Neuronal stem cell (in vitro differentiated cells): ENCODE data around the gene TYMP.
A peak's percentile ranks its signal among the peaks of the same experiment; 100 is the strongest.

Source experiments
- DNase-seq: peaks from one replicate; pipeline ENCODE4 v3.0.0-alpha.2; 2013; ENCODE audit warnings: low spot score
- H2AFZ ChIP-seq: one replicate; pipeline ENCODE4 v1.6.1; 2013; ENCODE audit warnings: mild to moderate bottlenecking, low read length, inconsistent platforms
- H2AK5ac ChIP-seq: 2 replicates; pipeline ENCODE4 v1.6.1; 2013; ENCODE audit warnings: low read depth, mild to moderate bottlenecking, inconsistent platforms, low read length, moderate library complexity, mixed read lengths
- H2BK120ac ChIP-seq: 2 replicates; pipeline ENCODE4 v1.6.1; 2013; ENCODE audit warnings: low read depth, mild to moderate bottlenecking, inconsistent platforms, low read length, moderate library complexity, mixed read lengths
- H2BK12ac ChIP-seq: one replicate; pipeline ENCODE4 v1.6.1; 2013; ENCODE audit warnings: low read length, inconsistent platforms
- H2BK15ac ChIP-seq: 2 replicates; pipeline ENCODE4 v1.6.1; 2013; ENCODE audit warnings: mild to moderate bottlenecking, low read length, inconsistent platforms, mixed read lengths
- H2BK5ac ChIP-seq: one replicate; pipeline ENCODE4 v1.6.1; 2013; ENCODE audit warnings: inconsistent platforms, mild to moderate bottlenecking, low read length, moderate library complexity
- H3K14ac ChIP-seq: one replicate; pipeline ENCODE4 v1.6.1; 2013; ENCODE audit warnings: low read length, inconsistent platforms
- H3K18ac ChIP-seq: 2 replicates; pipeline ENCODE4 v1.6.1; 2013; ENCODE audit warnings: low read length, inconsistent platforms
- H3K23ac ChIP-seq: 2 replicates; pipeline ENCODE4 v1.6.1; 2013; ENCODE audit warnings: low read depth, mild to moderate bottlenecking, mixed read lengths, low read length, inconsistent platforms; ENCODE audit not compliant: poor library complexity
- H3K27ac ChIP-seq: replicated peaks from 3 replicates; pipeline ENCODE4 v1.5.1; 2013; ENCODE audit warnings: low read length, inconsistent platforms
- H3K27me3 ChIP-seq, 3 experiments: 2 replicates each; pipeline ENCODE4 v1.6.1; 2013; ENCODE audit warnings: low read length in 3 of 3, mild to moderate bottlenecking in 2 of 3, inconsistent platforms in 1 of 3, low read depth in 1 of 3, mixed read lengths in 1 of 3, moderate library complexity in 1 of 3; ENCODE audit not compliant: control insufficient read depth in 3 of 3, insufficient read depth in 3 of 3
- H3K36me3 ChIP-seq, 2 donors: replicated peaks in 1 of 2; 2 replicates each; pipeline ENCODE4 v1.6.1; 2013; ENCODE audit warnings: low read length in 2 of 2; ENCODE audit not compliant: control insufficient read depth in 2 of 2, insufficient read depth in 2 of 2
- H3K4ac ChIP-seq: 2 replicates; pipeline ENCODE4 v1.6.1; 2013; ENCODE audit warnings: inconsistent platforms, mild to moderate bottlenecking, low read length, moderate library complexity
- H3K4me1 ChIP-seq, 2 donors: 1 replicate in 1 of 2; 2 replicates in 1 of 2; pipeline ENCODE4 v1.6.1; 2013; ENCODE audit warnings: low read length in 2 of 2, low read depth in 1 of 2; ENCODE audit not compliant: control insufficient read depth in 2 of 2, insufficient read depth in 1 of 2
- H3K4me2 ChIP-seq: one replicate; pipeline ENCODE4 v1.6.1; 2013; ENCODE audit warnings: mild to moderate bottlenecking, low read length, inconsistent platforms; ENCODE audit not compliant: insufficient read depth, poor library complexity, severe bottlenecking
- H3K4me3 ChIP-seq, 2 donors: 2 replicates each; pipeline ENCODE4 v1.5.1; 2013; ENCODE audit warnings: low read length in 2 of 2, mild to moderate bottlenecking in 2 of 2, inconsistent platforms in 1 of 2, moderate library complexity in 1 of 2
- H3K79me1 ChIP-seq: one replicate; pipeline ENCODE4 v1.6.1; 2013; ENCODE audit warnings: low read depth, mild to moderate bottlenecking, inconsistent platforms, low read length, moderate library complexity
- H3K9ac ChIP-seq: one replicate; pipeline ENCODE4 v1.6.1; 2013; ENCODE audit warnings: mild to moderate bottlenecking, low read depth, low read length, inconsistent platforms; ENCODE audit not compliant: poor library complexity
- H3K9me3 ChIP-seq, 2 donors: replicated peaks in 1 of 2; 2 replicates each; pipeline versions ENCODE3 to v1.6.1; 2013; ENCODE audit warnings: low read length in 2 of 2, mild to moderate bottlenecking in 2 of 2, inconsistent platforms in 1 of 2, low read depth in 1 of 2, mixed read lengths in 1 of 2, moderate library complexity in 1 of 2; ENCODE audit not compliant: control insufficient read depth in 2 of 2, insufficient read depth in 1 of 2
- H4K8ac ChIP-seq: one replicate; pipeline ENCODE4 v1.6.1; 2013; ENCODE audit warnings: low read depth, mild to moderate bottlenecking, inconsistent platforms, low read length, moderate library complexity
- H4K91ac ChIP-seq: one replicate; pipeline ENCODE4 v1.6.1; 2013; ENCODE audit warnings: low read length, low read depth, mild to moderate bottlenecking, inconsistent platforms; ENCODE audit not compliant: poor library complexity
- WGBS, 2 donors: extraction: QIAGEN DNeasy Blood & Tissue Kit; methylation state at CpG; one replicate each; pipeline ENCODE4 v1.1.7; 2013; ENCODE audit warnings: missing lambda C conversion rate in 2 of 2, mixed read lengths in 1 of 2; ENCODE audit not compliant: insufficient read length in 2 of 2, insufficient replicate concordance in 1 of 2; ENCODE audit errors: extremely low coverage in 2 of 2; 5-methylcytosine and 5-hydroxymethylcytosine counted together

Gene TYMP

DNA sequence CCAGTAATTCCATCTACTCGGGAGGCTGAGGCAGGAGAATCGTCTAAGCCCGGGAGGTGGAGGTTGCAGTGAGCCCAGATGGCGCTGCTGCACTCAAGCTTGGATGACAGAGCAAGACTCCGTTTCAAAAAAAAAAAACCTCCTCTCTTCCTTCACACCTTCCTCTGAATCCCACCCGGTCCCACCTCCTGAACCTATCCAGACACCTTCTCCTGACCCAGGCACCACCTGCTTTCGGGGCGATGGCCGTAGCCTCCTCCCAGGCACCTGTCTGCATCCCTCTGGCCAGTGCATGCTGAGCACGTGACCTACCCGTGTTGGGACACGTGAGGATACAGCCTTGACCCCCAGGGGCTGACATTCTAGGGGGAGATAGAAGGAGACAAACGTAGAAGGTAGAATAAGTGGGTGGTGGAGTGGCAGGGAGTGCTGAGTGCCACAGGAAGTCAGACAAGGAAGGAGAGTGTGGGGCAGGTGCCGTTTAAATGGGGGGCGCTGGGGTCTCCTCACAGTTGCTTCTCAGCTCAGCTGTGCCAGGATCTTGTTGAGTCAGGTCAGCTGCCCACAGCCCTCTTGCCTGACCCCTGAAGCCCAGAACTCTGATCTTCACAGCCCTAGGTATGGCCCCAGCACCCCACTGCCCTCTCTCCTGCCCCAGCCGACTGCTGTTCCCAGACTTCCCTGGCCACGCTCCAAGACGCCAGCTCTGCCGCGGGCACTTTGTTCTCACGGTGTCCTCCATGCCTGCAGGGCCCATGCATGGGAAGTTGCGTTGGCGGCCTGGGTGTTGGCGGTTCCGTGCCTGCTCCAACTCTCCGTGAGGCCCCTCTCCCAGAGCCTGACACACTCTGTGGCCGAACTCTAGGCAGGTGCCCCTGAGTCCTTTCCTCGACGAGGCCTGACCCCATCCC lies 44.3 kb downstream of the TYMP start:
- Histone ChIP-seq H3K4me3 (no peak overlapping the region), H3K36me3 (no peaks in the 10 kb centered on the region), H2BK12ac (no peak overlapping the region), H3K14ac (no peak overlapping the region), H3K27ac (no peak overlapping the region), H2BK15ac (no peak overlapping the region), H2BK5ac (no peak overlapping the region), H3K9ac (peak overlapping the region; percentile 30), H3K18ac (peak overlapping the region; percentile 53), H3K4me1 (peaks cover 0 to 2% of the 10 kb centered on the region in 2 donors), H3K79me1 (peaks cover 4% of the 10 kb centered on the region), H3K27me3 (peaks cover 0 to 64% (median 7%) of the 10 kb centered on the region in 3 experiments), H4K8ac (no peak overlapping the region), H3K4ac (no peak overlapping the region), H3K23ac (no peak overlapping the region), H2AFZ (no peak overlapping the region), H2BK120ac (no peak overlapping the region), H4K91ac (no peak overlapping the region), H3K9me3 (no peaks in the 10 kb centered on the region), H2AK5ac (peak overlapping the region; percentile 74), H3K4me2 (no peak overlapping the region)
- DNase-seq, result no peak
- no CpG with 5 or more reads among the region's 29 CpGs for WGBS, 2 donors

DNA sequence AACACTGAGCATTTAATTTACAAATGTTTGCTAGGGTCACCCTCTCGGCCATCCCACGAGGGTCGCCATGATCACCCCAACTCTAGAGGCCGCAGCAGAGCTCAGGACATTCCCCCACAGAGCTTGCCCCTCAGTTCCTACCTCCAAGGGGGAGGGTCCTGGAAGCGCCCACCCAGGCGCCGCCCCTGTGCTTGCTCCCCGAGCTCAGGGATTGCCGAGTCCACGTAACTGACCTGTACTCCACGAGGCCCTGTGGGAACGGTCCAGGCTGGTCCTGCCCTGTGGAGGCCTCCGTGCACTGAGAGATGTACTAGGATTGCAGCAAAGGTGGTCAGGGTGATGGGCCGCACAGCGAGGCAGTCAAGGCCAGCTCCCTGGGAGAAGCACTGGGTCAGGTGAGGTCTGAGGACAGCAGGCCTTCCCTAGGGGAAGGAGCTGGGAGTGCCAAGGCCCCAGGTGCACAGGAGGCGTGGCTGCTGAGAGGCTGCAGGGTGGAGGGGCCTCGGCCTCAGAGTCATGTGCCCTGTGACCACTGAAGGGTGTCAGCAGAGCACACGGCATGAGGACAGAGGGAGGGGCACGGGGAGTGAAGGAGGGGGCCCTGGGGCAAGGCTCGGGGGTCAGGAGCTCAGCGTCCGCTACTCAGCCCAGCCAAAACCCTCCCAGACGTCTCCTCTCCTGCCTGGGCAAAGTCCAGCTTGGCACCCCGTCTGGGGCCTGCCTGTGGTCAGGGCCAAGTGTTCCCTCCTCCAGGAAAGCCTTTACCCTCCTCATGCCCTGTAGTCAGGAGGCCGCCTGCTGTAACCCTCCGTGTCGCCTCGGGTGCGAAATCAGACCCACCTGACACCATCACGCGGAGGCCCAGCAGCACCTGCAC lies 45.6 kb downstream of the TYMP start:
- peak overlapping the region in 1 of 2 donors; percentile 40 for H3K4me3 ChIP-seq
- no peaks in the 10 kb centered on the region for H3K36me3 ChIP-seq
- H2BK15ac ChIP-seq, result no peak overlapping the region
- H3K4ac ChIP-seq, result no peak overlapping the region
- H3K79me1 ChIP-seq, result peaks cover 4% of the 10 kb centered on the region
- peak overlapping the region; percentile 65 for H3K23ac ChIP-seq
- peak overlapping the region; percentile 81 for H2AK5ac ChIP-seq
- H3K9me3 ChIP-seq, result peaks cover 0 to 4% of the 10 kb centered on the region in 2 donors
- no peak overlapping the region for H4K91ac ChIP-seq
- H3K27me3 ChIP-seq, result peaks cover 3 to 75% (median 16%) of the 10 kb centered on the region in 3 experiments
- H3K4me1 ChIP-seq, result peaks cover 0 to 2% of the 10 kb centered on the region in 2 donors
- H2BK120ac ChIP-seq, result no peak overlapping the region
- no peak overlapping the region for H4K8ac ChIP-seq
- no peak overlapping the region for H3K27ac ChIP-seq
- no peak overlapping the region for H3K4me2 ChIP-seq
- no peak for DNase-seq
- H2BK5ac ChIP-seq, result no peak overlapping the region
- no peak overlapping the region for H2AFZ ChIP-seq
- peak overlapping the region; percentile 28 for H3K18ac ChIP-seq
- peak overlapping the region; percentile 73 for H2BK12ac ChIP-seq
- no CpG with 5 or more reads among the region's 31 CpGs for WGBS, 2 donors
- H3K9ac ChIP-seq, result peak overlapping the region; percentile 50
- H3K14ac ChIP-seq, result no peak overlapping the region

DNA sequence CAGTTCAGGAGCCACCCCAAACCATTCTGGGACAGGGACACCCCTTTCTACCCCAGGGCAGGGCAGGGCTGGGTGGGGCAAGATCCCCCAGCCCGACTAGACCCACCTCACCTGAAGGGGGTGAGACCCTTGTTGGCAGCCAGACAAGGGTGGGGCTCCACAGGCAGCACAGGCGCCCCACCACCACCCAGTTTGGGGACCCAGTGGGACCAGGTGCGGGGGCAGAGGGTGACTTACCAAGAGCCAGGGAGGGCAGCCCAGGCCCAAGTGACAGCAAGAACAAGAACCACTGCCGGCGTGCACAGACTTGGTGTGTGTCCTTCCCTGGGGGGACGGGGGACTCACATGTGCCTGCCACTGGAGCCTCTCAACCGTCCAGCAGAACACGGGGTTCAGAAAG lies 46.3 kb downstream of the TYMP start:
- peaks cover 0 to 2% of the 10 kb centered on the region in 2 donors for H3K4me1 ChIP-seq
- no peak overlapping the region for H3K4ac ChIP-seq
- no peak overlapping the region for H4K8ac ChIP-seq
- H3K9ac ChIP-seq, result no peak overlapping the region
- peaks cover 3 to 79% (median 16%) of the 10 kb centered on the region in 3 experiments for H3K27me3 ChIP-seq
- WGBS, 2 donors, result no CpG with 5 or more reads among the region's 8 CpGs
- H2BK5ac ChIP-seq, result no peak overlapping the region
- H3K14ac ChIP-seq, result no peak overlapping the region
- H3K4me2 ChIP-seq, result no peak overlapping the region
- no peak overlapping the region for H2BK120ac ChIP-seq
- H3K18ac ChIP-seq, result no peak overlapping the region
- no peaks in the 10 kb centered on the region for H3K36me3 ChIP-seq
- H2BK15ac ChIP-seq, result no peak overlapping the region
- no peak overlapping the region for H2AFZ ChIP-seq
- no peak overlapping the region for H3K23ac ChIP-seq
- peaks cover 4% of the 10 kb centered on the region for H3K79me1 ChIP-seq
- H3K9me3 ChIP-seq, result peaks cover 1 to 4% of the 10 kb centered on the region in 2 donors
- no peak overlapping the region for H3K27ac ChIP-seq
- no peak overlapping the region for H2BK12ac ChIP-seq
- H3K4me3 ChIP-seq, result no peak overlapping the region
- H4K91ac ChIP-seq, result no peak overlapping the region
- peak overlapping the region; percentile 81 for H2AK5ac ChIP-seq
- no peak for DNase-seq
